NB4 (cell line): ENCODE data around the gene KHDRBS1.

Source experiments
- POLR2A ChIP-seq: IDR thresholded peaks from 2 replicates; pipeline ENCODE4 v1.6.1; 2011; ENCODE audit warnings: mild to moderate bottlenecking; ENCODE audit not compliant: insufficient read length; ENCODE audit errors: extremely low read depth
- TF ChIP-seq, protein P1 (sequence below): IDR thresholded peaks from one replicate; pipeline ENCODE4 v1.5.1; 2012; ENCODE audit warnings: low read depth, low read length
- TF ChIP-seq, protein P2 (sequence below): IDR thresholded peaks from 2 replicates; pipeline ENCODE4 v1.6.1; 2011; ENCODE audit warnings: low read depth, low read length

DNA sequence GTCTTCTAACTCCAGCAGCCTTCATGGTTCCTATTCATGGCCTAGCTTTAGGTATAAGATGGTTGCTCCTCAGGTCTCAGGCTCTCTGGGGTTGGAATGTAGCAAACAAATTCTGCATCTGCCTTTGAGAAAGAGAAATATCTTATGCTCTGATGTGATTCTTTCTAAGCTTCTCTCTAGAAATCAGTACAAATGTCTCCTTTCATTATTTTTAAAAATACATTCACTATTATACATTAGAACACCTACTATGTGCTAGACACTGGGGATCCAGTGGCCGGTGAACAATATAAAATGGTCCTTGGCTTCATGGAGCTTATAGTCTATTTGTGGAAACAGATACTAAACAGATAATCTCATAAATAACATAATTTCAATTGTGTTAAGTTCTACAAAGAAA is 42.9 kb downstream of the KHDRBS1 start:
- TF ChIP-seq, protein P1, sequence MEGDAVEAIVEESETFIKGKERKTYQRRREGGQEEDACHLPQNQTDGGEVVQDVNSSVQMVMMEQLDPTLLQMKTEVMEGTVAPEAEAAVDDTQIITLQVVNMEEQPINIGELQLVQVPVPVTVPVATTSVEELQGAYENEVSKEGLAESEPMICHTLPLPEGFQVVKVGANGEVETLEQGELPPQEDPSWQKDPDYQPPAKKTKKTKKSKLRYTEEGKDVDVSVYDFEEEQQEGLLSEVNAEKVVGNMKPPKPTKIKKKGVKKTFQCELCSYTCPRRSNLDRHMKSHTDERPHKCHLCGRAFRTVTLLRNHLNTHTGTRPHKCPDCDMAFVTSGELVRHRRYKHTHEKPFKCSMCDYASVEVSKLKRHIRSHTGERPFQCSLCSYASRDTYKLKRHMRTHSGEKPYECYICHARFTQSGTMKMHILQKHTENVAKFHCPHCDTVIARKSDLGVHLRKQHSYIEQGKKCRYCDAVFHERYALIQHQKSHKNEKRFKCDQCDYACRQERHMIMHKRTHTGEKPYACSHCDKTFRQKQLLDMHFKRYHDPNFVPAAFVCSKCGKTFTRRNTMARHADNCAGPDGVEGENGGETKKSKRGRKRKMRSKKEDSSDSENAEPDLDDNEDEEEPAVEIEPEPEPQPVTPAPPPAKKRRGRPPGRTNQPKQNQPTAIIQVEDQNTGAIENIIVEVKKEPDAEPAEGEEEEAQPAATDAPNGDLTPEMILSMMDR, result no peak
- TF ChIP-seq POLR2A, result no peak
- TF ChIP-seq, protein P2, sequence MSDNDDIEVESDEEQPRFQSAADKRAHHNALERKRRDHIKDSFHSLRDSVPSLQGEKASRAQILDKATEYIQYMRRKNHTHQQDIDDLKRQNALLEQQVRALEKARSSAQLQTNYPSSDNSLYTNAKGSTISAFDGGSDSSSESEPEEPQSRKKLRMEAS, result no peak
